HepG2 (cell line): ENCODE results near the gene KLHDC4. TPM values are rescaled to one million over a fixed set of nuclear protein-coding genes. Genes with fewer than 3 reads are reported as not detected.
A peak's percentile ranks its signal among the peaks of the same experiment; 100 is the strongest.

Experiments used
- CBX5 ChIP-seq: sonication (generic); formaldehyde crosslinking; IDR thresholded peaks from 2 replicates; pipeline ENCODE4 v1.4.0; 2020; ENCODE audit warnings: missing genetic modification reagents, borderline replicate concordance
- DPF2 ChIP-seq: sonication (generic); formaldehyde crosslinking; IDR thresholded peaks from 2 replicates; pipeline ENCODE4 v1.4.0; 2020; ENCODE audit warnings: mild to moderate bottlenecking, low read depth, missing genetic modification reagents, borderline replicate concordance
- PHF8 ChIP-seq: sonication (generic); formaldehyde crosslinking; IDR thresholded peaks from 2 replicates; pipeline ENCODE4 v1.5.0; 2020; ENCODE audit warnings: missing genetic modification reagents
- RFXANK ChIP-seq: IDR thresholded peaks from 2 replicates; pipeline ENCODE4 v1.6.1; 2016
- RXRA ChIP-seq: sonication (generic); formaldehyde crosslinking; IDR thresholded peaks from 2 replicates; pipeline ENCODE4 v1.5.1; 2020; ENCODE audit warnings: missing genetic modification reagents
- TFDP1 ChIP-seq: IDR thresholded peaks from 2 replicates; pipeline ENCODE4 v1.6.1; 2016; ENCODE audit warnings: missing compliant biosample characterization, missing genetic modification reagents, borderline replicate concordance
- THAP9 ChIP-seq: sonication (generic); formaldehyde crosslinking; IDR thresholded peaks from 2 replicates; pipeline ENCODE4; 2020; ENCODE audit warnings: missing genetic modification reagents, mild to moderate bottlenecking, borderline replicate concordance
- USF2 ChIP-seq, 2 experiments: sonication (generic) in 1 of 2; formaldehyde crosslinking in 1 of 2; IDR thresholded peaks; 2 replicates each; pipeline versions ENCODE4 v1.5.1 to v1.6.1; 2011 to 2020; ENCODE audit warnings: borderline replicate concordance in 1 of 2, low read depth in 1 of 2, low read length in 1 of 2, mild to moderate bottlenecking in 1 of 2, missing genetic modification reagents in 1 of 2, moderate library complexity in 1 of 2
- ZFP41 ChIP-seq: sonication (generic); formaldehyde crosslinking; IDR thresholded peaks from 2 replicates; pipeline ENCODE4 v1.4.0; 2020; ENCODE audit warnings: mild to moderate bottlenecking, missing genetic modification reagents, borderline replicate concordance
- ZNF501 ChIP-seq: sonication (generic); formaldehyde crosslinking; IDR thresholded peaks from 2 replicates; pipeline ENCODE4 v1.5.1; 2020; ENCODE audit warnings: mild to moderate bottlenecking, moderate library complexity, missing genetic modification reagents
- ZNF879 ChIP-seq: sonication (generic); formaldehyde crosslinking; IDR thresholded peaks from 2 replicates; pipeline ENCODE4 v1.8.1; 2023; ENCODE audit warnings: missing genetic modification reagents
- ZSCAN21 ChIP-seq: sonication (generic); formaldehyde crosslinking; IDR thresholded peaks from 2 replicates; pipeline ENCODE4 v1.8.0; 2022; ENCODE audit warnings: mild to moderate bottlenecking, missing genetic modification reagents, moderate library complexity, borderline replicate concordance
- ZSCAN31 ChIP-seq: sonication (generic); formaldehyde crosslinking; IDR thresholded peaks from 2 replicates; pipeline ENCODE4 v1.5.0; 2020; ENCODE audit warnings: low read depth, mild to moderate bottlenecking, missing genetic modification reagents
- polyA plus RNA-seq, 8 experiments: library from polyadenylated mRNA; depleted of rRNA in 3 of 8; stranded (reverse) in 7 of 8; unstranded in 1 of 8; fragments of >200 nt; fragmentation: Illumina TruSeq in 4 of 8; extraction: Trizol in 4 of 8; gene quantifications; 2 replicates each; pipeline versions ENCODE4 v1.2.1 to v1.2.3, GENCODE V29; 2011 to 2016; ENCODE audit warnings: low read depth in 4 of 8, missing spikeins in 1 of 8, mixed read lengths in 1 of 8; ENCODE audit not compliant: insufficient read depth in 1 of 8
- total RNA-seq, 5 experiments: library from RNA; depleted of rRNA; stranded (reverse); fragments of >200 nt; fragmentation: Illumina TruSeq; extraction: Trizol; gene quantifications; 2 replicates each; pipeline ENCODE4 v1.2.3, GENCODE V29; 2016; ENCODE audit warnings: low read depth in 1 of 5
- TF ChIP-seq, protein P1 (sequence below): sonication (generic); formaldehyde crosslinking; IDR thresholded peaks from 2 replicates; pipeline ENCODE4 v1.4.0; 2020; ENCODE audit warnings: missing genetic modification reagents
- TF ChIP-seq, protein P2 (sequence below): sonication (generic); formaldehyde crosslinking; IDR thresholded peaks from 2 replicates; pipeline ENCODE4 v1.4.0; 2020; ENCODE audit warnings: missing genetic modification reagents
- TF ChIP-seq, protein P3 (sequence below): sonication (generic); formaldehyde crosslinking; conservative IDR thresholded peaks from 2 replicates; pipeline ENCODE4 v1.4.0; 2020; ENCODE audit warnings: missing genetic modification reagents

Gene KLHDC4
- total and polyA plus RNA-seq, 2 of the 13 experiments (the other 11 are each of a cell fraction or from before 2014, with no cell fraction given), result 18.7 to 31.8 TPM

GRCh38 chr16:87678618-87679017, 87.2 kb downstream of the KLHDC4 start (continued):
- TF ChIP-seq TFDP1 (CRISPR knock-in tag), result peak; percentile 97
- TF ChIP-seq DPF2 (CRISPR knock-in tag), result no peak
- TF ChIP-seq RXRA, result peak; percentile 67
- 0 out of 2 replicates have a peak, but pooled peaks have one; percentile 27 for TF ChIP-seq ZNF501
- no peak for TF ChIP-seq RFXANK (CRISPR knock-in tag)
- 0 out of 2 replicates have a peak, but pooled peaks have one; percentile 56 for TF ChIP-seq ZNF879 (CRISPR knock-in tag)
- TF ChIP-seq USF2 (IDR thresholded peaks at IDR 0.05; ENCODE audit: low read depth, low read length), result no peak
- TF ChIP-seq USF2 (CRISPR knock-in tag; IDR thresholded peaks at IDR 0.05; ENCODE audit: borderline replicate concordance), result peak; percentile 71; the same call in 1 of the 2 replicates
- TF ChIP-seq ZSCAN31 (CRISPR knock-in tag), result peak; percentile 75; the same call in 1 of the 2 replicates
- TF ChIP-seq, protein P1, sequence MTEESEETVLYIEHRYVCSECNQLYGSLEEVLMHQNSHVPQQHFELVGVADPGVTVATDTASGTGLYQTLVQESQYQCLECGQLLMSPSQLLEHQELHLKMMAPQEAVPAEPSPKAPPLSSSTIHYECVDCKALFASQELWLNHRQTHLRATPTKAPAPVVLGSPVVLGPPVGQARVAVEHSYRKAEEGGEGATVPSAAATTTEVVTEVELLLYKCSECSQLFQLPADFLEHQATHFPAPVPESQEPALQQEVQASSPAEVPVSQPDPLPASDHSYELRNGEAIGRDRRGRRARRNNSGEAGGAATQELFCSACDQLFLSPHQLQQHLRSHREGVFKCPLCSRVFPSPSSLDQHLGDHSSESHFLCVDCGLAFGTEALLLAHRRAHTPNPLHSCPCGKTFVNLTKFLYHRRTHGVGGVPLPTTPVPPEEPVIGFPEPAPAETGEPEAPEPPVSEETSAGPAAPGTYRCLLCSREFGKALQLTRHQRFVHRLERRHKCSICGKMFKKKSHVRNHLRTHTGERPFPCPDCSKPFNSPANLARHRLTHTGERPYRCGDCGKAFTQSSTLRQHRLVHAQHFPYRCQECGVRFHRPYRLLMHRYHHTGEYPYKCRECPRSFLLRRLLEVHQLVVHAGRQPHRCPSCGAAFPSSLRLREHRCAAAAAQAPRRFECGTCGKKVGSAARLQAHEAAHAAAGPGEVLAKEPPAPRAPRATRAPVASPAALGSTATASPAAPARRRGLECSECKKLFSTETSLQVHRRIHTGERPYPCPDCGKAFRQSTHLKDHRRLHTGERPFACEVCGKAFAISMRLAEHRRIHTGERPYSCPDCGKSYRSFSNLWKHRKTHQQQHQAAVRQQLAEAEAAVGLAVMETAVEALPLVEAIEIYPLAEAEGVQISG (CRISPR knock-in tag), result peak; percentile 41; the same call in 1 of the 2 replicates
- TF ChIP-seq ZSCAN21, result peak; percentile 74
- TF ChIP-seq, protein P2, sequence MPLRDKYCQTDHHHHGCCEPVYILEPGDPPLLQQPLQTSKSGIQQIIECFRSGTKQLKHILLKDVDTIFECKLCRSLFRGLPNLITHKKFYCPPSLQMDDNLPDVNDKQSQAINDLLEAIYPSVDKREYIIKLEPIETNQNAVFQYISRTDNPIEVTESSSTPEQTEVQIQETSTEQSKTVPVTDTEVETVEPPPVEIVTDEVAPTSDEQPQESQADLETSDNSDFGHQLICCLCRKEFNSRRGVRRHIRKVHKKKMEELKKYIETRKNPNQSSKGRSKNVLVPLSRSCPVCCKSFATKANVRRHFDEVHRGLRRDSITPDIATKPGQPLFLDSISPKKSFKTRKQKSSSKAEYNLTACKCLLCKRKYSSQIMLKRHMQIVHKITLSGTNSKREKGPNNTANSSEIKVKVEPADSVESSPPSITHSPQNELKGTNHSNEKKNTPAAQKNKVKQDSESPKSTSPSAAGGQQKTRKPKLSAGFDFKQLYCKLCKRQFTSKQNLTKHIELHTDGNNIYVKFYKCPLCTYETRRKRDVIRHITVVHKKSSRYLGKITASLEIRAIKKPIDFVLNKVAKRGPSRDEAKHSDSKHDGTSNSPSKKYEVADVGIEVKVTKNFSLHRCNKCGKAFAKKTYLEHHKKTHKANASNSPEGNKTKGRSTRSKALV (CRISPR knock-in tag), result no peak
- TF ChIP-seq, protein P3, sequence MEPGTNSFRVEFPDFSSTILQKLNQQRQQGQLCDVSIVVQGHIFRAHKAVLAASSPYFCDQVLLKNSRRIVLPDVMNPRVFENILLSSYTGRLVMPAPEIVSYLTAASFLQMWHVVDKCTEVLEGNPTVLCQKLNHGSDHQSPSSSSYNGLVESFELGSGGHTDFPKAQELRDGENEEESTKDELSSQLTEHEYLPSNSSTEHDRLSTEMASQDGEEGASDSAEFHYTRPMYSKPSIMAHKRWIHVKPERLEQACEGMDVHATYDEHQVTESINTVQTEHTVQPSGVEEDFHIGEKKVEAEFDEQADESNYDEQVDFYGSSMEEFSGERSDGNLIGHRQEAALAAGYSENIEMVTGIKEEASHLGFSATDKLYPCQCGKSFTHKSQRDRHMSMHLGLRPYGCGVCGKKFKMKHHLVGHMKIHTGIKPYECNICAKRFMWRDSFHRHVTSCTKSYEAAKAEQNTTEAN (CRISPR knock-in tag), result peak; percentile 72; the same call in 1 of the 2 replicates
- peak; percentile 25; the same call in 1 of the 2 replicates for TF ChIP-seq PHF8 (CRISPR knock-in tag)
- TF ChIP-seq CBX5 (CRISPR knock-in tag), result no peak
- TF ChIP-seq THAP9, result peak; percentile 20; the same call in 1 of the 2 replicates
- peak; percentile 78; the same call in 1 of the 2 replicates for TF ChIP-seq ZFP41 (CRISPR knock-in tag)
